Measurements from ENCODE around the gene FMNL2. TPM values are rescaled to one million over a fixed set of nuclear protein-coding genes. Genes with fewer than 3 reads are reported as not detected.

Gene FMNL2
- total and polyA plus RNA-seq, 2 experiments from 2014 or later = 16.5 to 45.4 TPM

- Histone ChIP-seq H3K27me3 (ENCODE audit: insufficient read depth) (no peaks in the 10 kb centered on the region), H3K36me3 (ENCODE audit: insufficient read depth) (peaks cover 15% of the 10 kb centered on the region; the same call in 1 of the 2 replicates), H3K4me3 (no peak overlapping the region), H3K9me2 (ENCODE audit: insufficient read depth) (no peaks in the 10 kb centered on the region), H3F3A (replicated peaks; ENCODE audit: low read depth) (no peaks in the 10 kb centered on the region), H3K4me1 (ENCODE audit: insufficient read depth) (no peaks in the 10 kb centered on the region), H2AFZ (no peak overlapping the region), H3K79me2 (replicated peaks; ENCODE audit: insufficient read depth) (peaks cover 82% of the 10 kb centered on the region), H3K4me2 (no peak overlapping the region), H4K20me1 (replicated peaks; ENCODE audit: insufficient read depth) (peaks cover 9% of the 10 kb centered on the region; the same call in 1 of the 2 replicates), H3K27ac (ENCODE audit: low read depth) (no peak overlapping the region)
- Mint-ChIP-seq H3K27ac (no peak overlapping the region), H3K9me3 (peaks cover 4% of the 10 kb centered on the region; the same call in 1 of the 3 replicates), H3K4me3 (no peak overlapping the region), H3K36me3 (ENCODE audit: low read depth) (peaks cover 72% of the 10 kb centered on the region), H3K27me3 (ENCODE audit: insufficient read depth, low read depth, poor library complexity) (no peaks in the 10 kb centered on the region), H3K4me1 (no peaks in the 10 kb centered on the region)
- DNase-seq (ENCODE audit: low spot score) (no peak), ATAC-seq (no peak)
- TF ChIP-seq REST (IDR thresholded peaks at IDR 0.05; ENCODE audit: unreplicated experiment) (no peak), EZH2phosphoT487 (IDR thresholded peaks at IDR 0.05; ENCODE audit: unreplicated experiment) (no peak), CREB1 (CRISPR knock-in tag; IDR thresholded peaks at IDR 0.05; ENCODE audit: low read depth) (no peak), JUNB (IDR thresholded peaks at IDR 0.05; ENCODE audit: unreplicated experiment) (no peak), NANOG (IDR thresholded peaks at IDR 0.05; ENCODE audit: borderline replicate concordance) (no peak), CTCF (conservative IDR thresholded peaks at IDR 0.05; ENCODE audit: low read depth in 2 of 2) (no peak)
These were observed 351.3 kb downstream of the FMNL2 start for GRCh38 chr2:152686321-152686720.

GRCh38 chr2:152693033-152693432 is 358.1 kb downstream of the FMNL2 start:
- Histone ChIP-seq H3K4me1 (ENCODE audit: insufficient read depth) (no peaks in the 10 kb centered on the region), H3K36me3 (ENCODE audit: insufficient read depth) (peaks cover 18% of the 10 kb centered on the region), H3K27ac (ENCODE audit: low read depth) (no peak overlapping the region), H3K9me2 (ENCODE audit: insufficient read depth) (no peaks in the 10 kb centered on the region), H3F3A (replicated peaks; ENCODE audit: low read depth) (no peaks in the 10 kb centered on the region), H3K27me3 (ENCODE audit: insufficient read depth) (no peaks in the 10 kb centered on the region), H3K79me2 (replicated peaks; ENCODE audit: insufficient read depth) (peaks cover 76% of the 10 kb centered on the region), H3K4me3 (no peak overlapping the region), H3K4me2 (no peak overlapping the region), H2AFZ (no peak overlapping the region), H4K20me1 (replicated peaks; ENCODE audit: insufficient read depth) (peaks cover 11% of the 10 kb centered on the region)
- ATAC-seq (no peak), DNase-seq (ENCODE audit: low spot score) (no peak)
- Mint-ChIP-seq H3K27me3 (ENCODE audit: insufficient read depth, low read depth, poor library complexity) (no peaks in the 10 kb centered on the region), H3K4me1 (0 out of 3 replicates have a peak, but pooled peaks cover 2% of the 10 kb centered on the region), H3K36me3 (ENCODE audit: low read depth) (peaks cover 32% of the 10 kb centered on the region; the same call in 2 of the 3 replicates), H3K9me3 (no peaks in the 10 kb centered on the region), H3K4me3 (no peak overlapping the region), H3K27ac (no peak overlapping the region)
- TF ChIP-seq CREB1 (CRISPR knock-in tag; IDR thresholded peaks at IDR 0.05; ENCODE audit: low read depth) (no peak), ETS1 (IDR thresholded peaks at IDR 0.05) (no peak), POLR2AphosphoS5 (IDR thresholded peaks at IDR 0.05; ENCODE audit: low read depth) (no peak), EZH2 (IDR thresholded peaks at IDR 0.05; ENCODE audit: low read depth, unreplicated experiment) (no peak), CTCF (conservative IDR thresholded peaks at IDR 0.05; ENCODE audit: low read depth in 2 of 2) (no peak), EZH2phosphoT487 (IDR thresholded peaks at IDR 0.05; ENCODE audit: unreplicated experiment) (no peak), REST (IDR thresholded peaks at IDR 0.05; ENCODE audit: unreplicated experiment) (no peak), JUNB (IDR thresholded peaks at IDR 0.05; ENCODE audit: unreplicated experiment) (no peak)
